HepG2 (cell line): Measurements from ENCODE around the gene EGLN2. TPM values are rescaled to one million over a fixed set of nuclear protein-coding genes. Genes with fewer than 3 reads are reported as not detected.

Source experiments
- ASH2L ChIP-seq: fragments of 300-600, 200-600 bp; sonication (generic); IDR thresholded peaks from 2 replicates; pipeline ENCODE4 v1.7.0; 2017; ENCODE audit warnings: low read depth, mild to moderate bottlenecking, moderate library complexity, mixed read lengths, low read length; ENCODE audit not compliant: insufficient read length
- ATRX ChIP-seq: sonication (generic); formaldehyde crosslinking; IDR thresholded peaks from 2 replicates; pipeline ENCODE4 v1.4.0; 2020; ENCODE audit warnings: missing genetic modification reagents, borderline replicate concordance
- DMAP1 ChIP-seq: IDR thresholded peaks from 2 replicates; pipeline ENCODE4 v1.6.1; 2016
- FOXM1 ChIP-seq: sonication (generic); formaldehyde crosslinking; IDR thresholded peaks from 2 replicates; pipeline ENCODE4 v1.5.0; 2020; ENCODE audit warnings: missing genetic modification reagents
- HNRNPL ChIP-seq: fragments of 200-400 bp; formaldehyde crosslinking; IDR thresholded peaks from 2 replicates; pipeline ENCODE4 v1.6.1; 2017; ENCODE audit warnings: mild to moderate bottlenecking, low read depth, low read length
- MED13 ChIP-seq: sonication (generic); formaldehyde crosslinking; IDR thresholded peaks from 2 replicates; pipeline ENCODE4 v1.5.0; 2020; ENCODE audit warnings: missing genetic modification reagents
- NFATC3 ChIP-seq: sonication (generic); formaldehyde crosslinking; IDR thresholded peaks from 2 replicates; pipeline ENCODE4 v1.5.1; 2020; ENCODE audit warnings: mild to moderate bottlenecking, missing genetic modification reagents
- PCBP1 ChIP-seq: fragments of 200-400 bp; formaldehyde crosslinking; IDR thresholded peaks from 2 replicates; pipeline ENCODE4 v1.6.1; 2017; ENCODE audit warnings: mild to moderate bottlenecking, low read depth, low read length, borderline replicate concordance
- TSC22D2 ChIP-seq: sonication (generic); formaldehyde crosslinking; IDR thresholded peaks from 2 replicates; pipeline ENCODE4 v1.5.1; 2020; ENCODE audit warnings: missing genetic modification reagents, mild to moderate bottlenecking, borderline replicate concordance
- YEATS4 ChIP-seq: sonication (generic); formaldehyde crosslinking; IDR thresholded peaks from 2 replicates; pipeline ENCODE4 v1.4.0; 2020; ENCODE audit warnings: missing genetic modification reagents, borderline replicate concordance
- ZFX ChIP-seq: sonication (generic); formaldehyde crosslinking; IDR thresholded peaks from 2 replicates; pipeline ENCODE4 v1.4.0; 2020; ENCODE audit warnings: mild to moderate bottlenecking, low read depth, missing genetic modification reagents, moderate library complexity
- ZNF567 ChIP-seq: sonication (generic); formaldehyde crosslinking; IDR thresholded peaks from 2 replicates; pipeline ENCODE4 v1.8.1; 2023; ENCODE audit warnings: mild to moderate bottlenecking, missing genetic modification reagents, borderline replicate concordance
- ZNF570 ChIP-seq: sonication (generic); formaldehyde crosslinking; IDR thresholded peaks from 2 replicates; pipeline ENCODE4 v1.4.0; 2020; ENCODE audit warnings: mild to moderate bottlenecking, missing genetic modification reagents, borderline replicate concordance
- ZNF652 ChIP-seq: IDR thresholded peaks from 2 replicates; pipeline ENCODE4 v1.6.1; 2016; ENCODE audit warnings: low read depth, borderline replicate concordance
- ZSCAN29 ChIP-seq: sonication (generic); formaldehyde crosslinking; conservative IDR thresholded peaks from 2 replicates; pipeline ENCODE4 v1.4.0; 2020; ENCODE audit warnings: mild to moderate bottlenecking, missing genetic modification reagents
- polyA plus RNA-seq, 8 experiments: library from polyadenylated mRNA; depleted of rRNA in 3 of 8; stranded (reverse) in 7 of 8; unstranded in 1 of 8; fragments of >200 nt; fragmentation: Illumina TruSeq in 4 of 8; extraction: Trizol in 4 of 8; gene quantifications; 2 replicates each; pipeline versions ENCODE4 v1.2.1 to v1.2.3, GENCODE V29; 2011 to 2016; ENCODE audit warnings: low read depth in 4 of 8, missing spikeins in 1 of 8, mixed read lengths in 1 of 8; ENCODE audit not compliant: insufficient read depth in 1 of 8
- total RNA-seq, 5 experiments: library from RNA; depleted of rRNA; stranded (reverse); fragments of >200 nt; fragmentation: Illumina TruSeq; extraction: Trizol; gene quantifications; 2 replicates each; pipeline ENCODE4 v1.2.3, GENCODE V29; 2016; ENCODE audit warnings: low read depth in 1 of 5
- TF ChIP-seq, protein P1 (sequence below): sonication (generic); formaldehyde crosslinking; IDR thresholded peaks from 2 replicates; pipeline ENCODE4 v1.4.0; 2020; ENCODE audit warnings: missing genetic modification reagents, mild to moderate bottlenecking, borderline replicate concordance
- TF ChIP-seq, protein P2 (sequence below): sonication (generic); formaldehyde crosslinking; IDR thresholded peaks from 2 replicates; pipeline ENCODE4 v1.4.0; 2020; ENCODE audit warnings: mild to moderate bottlenecking, missing genetic modification reagents
- TF ChIP-seq, protein P3 (sequence below): sonication (generic); formaldehyde crosslinking; IDR thresholded peaks from 2 replicates; pipeline ENCODE4 v1.4.0; 2020; ENCODE audit warnings: mild to moderate bottlenecking, missing genetic modification reagents
- TF ChIP-seq, protein P4 (sequence below): IDR thresholded peaks from 2 replicates; pipeline ENCODE4 v1.6.1; 2016; ENCODE audit warnings: missing genetic modification reagents, missing compliant biosample characterization

The EGLN2 gene
- total and polyA plus RNA-seq, 2 of the 13 experiments (the other 11 are each of a cell fraction or from before 2014, with no cell fraction given): 16.5 to 40.8 TPM

DNA sequence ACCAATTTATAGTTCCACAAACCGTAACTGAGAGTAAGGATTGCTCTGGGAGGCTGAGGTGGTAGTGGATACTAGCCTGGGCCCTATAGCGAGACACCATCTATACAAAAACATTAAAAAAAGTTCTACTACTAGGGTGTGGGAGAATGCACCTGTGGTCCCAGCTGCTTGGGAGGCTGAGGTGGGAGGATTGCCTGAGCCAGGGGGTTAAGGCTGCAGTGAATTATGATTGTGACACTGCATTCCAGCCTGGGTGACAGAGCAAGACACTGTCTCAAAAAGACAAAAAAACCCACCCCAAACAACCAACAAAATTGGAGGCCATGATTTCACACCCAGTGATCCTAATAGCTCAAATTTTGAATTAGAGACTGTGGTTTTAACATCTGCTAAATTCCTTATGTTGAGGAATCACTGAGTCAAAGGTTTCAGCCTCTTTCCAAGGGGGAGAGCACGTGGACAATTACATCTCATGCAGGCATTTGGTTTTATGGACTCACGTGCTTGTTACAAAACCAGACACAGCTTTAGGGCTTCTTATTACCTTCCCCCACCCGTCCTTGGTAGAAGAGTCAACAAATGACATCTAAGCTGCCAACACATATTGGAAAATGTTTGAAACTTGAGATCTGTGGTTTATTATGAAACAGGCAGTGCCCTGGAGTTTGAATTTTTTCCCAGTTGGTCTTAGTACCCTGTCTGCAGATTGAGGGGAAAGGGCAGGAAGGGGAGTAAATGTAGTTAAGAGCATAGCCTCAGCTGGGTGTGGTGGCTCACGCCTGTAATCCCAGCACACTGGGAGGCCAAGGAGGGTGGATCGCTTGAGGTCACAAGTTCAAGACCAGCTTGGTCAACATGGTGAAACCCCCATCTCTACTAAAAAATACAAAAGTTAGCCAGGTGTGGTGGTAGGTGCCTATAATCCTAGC, 32.8 kb downstream of the EGLN2 start (continued):
- TF ChIP-seq, protein P1, sequence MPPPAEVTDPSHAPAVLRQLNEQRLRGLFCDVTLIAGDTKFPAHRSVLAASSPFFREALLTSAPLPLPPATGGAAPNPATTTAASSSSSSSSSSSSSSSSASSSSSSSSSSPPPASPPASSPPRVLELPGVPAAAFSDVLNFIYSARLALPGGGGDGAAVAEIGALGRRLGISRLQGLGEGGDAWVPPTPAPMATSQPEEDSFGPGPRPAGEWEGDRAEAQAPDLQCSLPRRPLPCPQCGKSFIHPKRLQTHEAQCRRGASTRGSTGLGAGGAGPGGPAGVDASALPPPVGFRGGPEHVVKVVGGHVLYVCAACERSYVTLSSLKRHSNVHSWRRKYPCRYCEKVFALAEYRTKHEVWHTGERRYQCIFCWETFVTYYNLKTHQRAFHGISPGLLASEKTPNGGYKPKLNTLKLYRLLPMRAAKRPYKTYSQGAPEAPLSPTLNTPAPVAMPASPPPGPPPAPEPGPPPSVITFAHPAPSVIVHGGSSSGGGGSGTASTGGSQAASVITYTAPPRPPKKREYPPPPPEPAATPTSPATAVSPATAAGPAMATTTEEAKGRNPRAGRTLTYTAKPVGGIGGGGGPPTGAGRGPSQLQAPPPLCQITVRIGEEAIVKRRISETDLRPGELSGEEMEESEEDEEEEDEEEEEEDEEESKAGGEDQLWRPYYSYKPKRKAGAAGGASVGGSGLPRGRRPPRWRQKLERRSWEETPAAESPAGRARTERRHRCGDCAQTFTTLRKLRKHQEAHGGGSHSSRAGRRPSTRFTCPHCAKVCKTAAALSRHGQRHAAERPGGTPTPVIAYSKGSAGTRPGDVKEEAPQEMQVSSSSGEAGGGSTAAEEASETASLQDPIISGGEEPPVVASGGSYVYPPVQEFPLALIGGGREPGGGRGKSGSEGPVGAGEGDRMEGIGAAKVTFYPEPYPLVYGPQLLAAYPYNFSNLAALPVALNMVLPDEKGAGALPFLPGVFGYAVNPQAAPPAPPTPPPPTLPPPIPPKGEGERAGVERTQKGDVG (CRISPR knock-in tag): no peak
- no peak for TF ChIP-seq FOXM1 (CRISPR knock-in tag)
- TF ChIP-seq ZNF570 (CRISPR knock-in tag): no peak
- TF ChIP-seq ASH2L: no peak
- no peak for TF ChIP-seq PCBP1
- no peak; the same call in 1 of the 2 replicates for TF ChIP-seq ZSCAN29 (CRISPR knock-in tag)
- TF ChIP-seq ZNF652: no peak
- no peak for TF ChIP-seq ZNF567 (CRISPR knock-in tag)
- peak; percentile 66; the same call in 1 of the 2 replicates for TF ChIP-seq NFATC3 (CRISPR knock-in tag)
- TF ChIP-seq, protein P2, sequence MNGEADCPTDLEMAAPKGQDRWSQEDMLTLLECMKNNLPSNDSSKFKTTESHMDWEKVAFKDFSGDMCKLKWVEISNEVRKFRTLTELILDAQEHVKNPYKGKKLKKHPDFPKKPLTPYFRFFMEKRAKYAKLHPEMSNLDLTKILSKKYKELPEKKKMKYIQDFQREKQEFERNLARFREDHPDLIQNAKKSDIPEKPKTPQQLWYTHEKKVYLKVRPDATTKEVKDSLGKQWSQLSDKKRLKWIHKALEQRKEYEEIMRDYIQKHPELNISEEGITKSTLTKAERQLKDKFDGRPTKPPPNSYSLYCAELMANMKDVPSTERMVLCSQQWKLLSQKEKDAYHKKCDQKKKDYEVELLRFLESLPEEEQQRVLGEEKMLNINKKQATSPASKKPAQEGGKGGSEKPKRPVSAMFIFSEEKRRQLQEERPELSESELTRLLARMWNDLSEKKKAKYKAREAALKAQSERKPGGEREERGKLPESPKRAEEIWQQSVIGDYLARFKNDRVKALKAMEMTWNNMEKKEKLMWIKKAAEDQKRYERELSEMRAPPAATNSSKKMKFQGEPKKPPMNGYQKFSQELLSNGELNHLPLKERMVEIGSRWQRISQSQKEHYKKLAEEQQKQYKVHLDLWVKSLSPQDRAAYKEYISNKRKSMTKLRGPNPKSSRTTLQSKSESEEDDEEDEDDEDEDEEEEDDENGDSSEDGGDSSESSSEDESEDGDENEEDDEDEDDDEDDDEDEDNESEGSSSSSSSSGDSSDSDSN (CRISPR knock-in tag): no peak
- TF ChIP-seq, protein P3, sequence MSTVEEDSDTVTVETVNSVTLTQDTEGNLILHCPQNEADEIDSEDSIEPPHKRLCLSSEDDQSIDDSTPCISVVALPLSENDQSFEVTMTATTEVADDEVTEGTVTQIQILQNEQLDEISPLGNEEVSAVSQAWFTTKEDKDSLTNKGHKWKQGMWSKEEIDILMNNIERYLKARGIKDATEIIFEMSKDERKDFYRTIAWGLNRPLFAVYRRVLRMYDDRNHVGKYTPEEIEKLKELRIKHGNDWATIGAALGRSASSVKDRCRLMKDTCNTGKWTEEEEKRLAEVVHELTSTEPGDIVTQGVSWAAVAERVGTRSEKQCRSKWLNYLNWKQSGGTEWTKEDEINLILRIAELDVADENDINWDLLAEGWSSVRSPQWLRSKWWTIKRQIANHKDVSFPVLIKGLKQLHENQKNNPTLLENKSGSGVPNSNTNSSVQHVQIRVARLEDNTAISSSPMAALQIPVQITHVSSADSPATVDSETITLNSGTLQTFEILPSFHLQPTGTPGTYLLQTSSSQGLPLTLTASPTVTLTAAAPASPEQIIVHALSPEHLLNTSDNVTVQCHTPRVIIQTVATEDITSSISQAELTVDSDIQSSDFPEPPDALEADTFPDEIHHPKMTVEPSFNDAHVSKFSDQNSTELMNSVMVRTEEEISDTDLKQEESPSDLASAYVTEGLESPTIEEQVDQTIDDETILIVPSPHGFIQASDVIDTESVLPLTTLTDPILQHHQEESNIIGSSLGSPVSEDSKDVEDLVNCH (CRISPR knock-in tag): no peak
- TF ChIP-seq TSC22D2: no peak
- TF ChIP-seq MED13 (CRISPR knock-in tag): peak; percentile 69; the same call in 1 of the 2 replicates
- TF ChIP-seq YEATS4: peak; percentile 72
- no peak for TF ChIP-seq ATRX (CRISPR knock-in tag)
- TF ChIP-seq DMAP1 (CRISPR knock-in tag): peak; percentile 81
- TF ChIP-seq, protein P4, sequence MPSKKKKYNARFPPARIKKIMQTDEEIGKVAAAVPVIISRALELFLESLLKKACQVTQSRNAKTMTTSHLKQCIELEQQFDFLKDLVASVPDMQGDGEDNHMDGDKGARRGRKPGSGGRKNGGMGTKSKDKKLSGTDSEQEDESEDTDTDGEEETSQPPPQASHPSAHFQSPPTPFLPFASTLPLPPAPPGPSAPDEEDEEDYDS (CRISPR knock-in tag): peak; percentile 17; the same call in 1 of the 2 replicates
- TF ChIP-seq ZFX (CRISPR knock-in tag): no peak
- TF ChIP-seq HNRNPL: no peak
